AG10803 (cell line): ENCODE data around the gene COL23A1.
A peak's percentile ranks its signal among the peaks of the same experiment; 100 is the strongest.
"Not testable (repeated sequence)": the region's sequence is repeated elsewhere in the genome, so short reads cannot be mapped to it uniquely, and the experiment has no call there.

Source experiments
- DNase-seq: peaks from one replicate; pipeline ENCODE4 v3.0.0; 2010; ENCODE audit warnings: low read depth
- H3K4me3 ChIP-seq: 2 replicates; pipeline ENCODE4 v1.5.1; 2011; ENCODE audit warnings: mild to moderate bottlenecking, low read length, control low read depth
- CTCF ChIP-seq: conservative IDR thresholded peaks from 2 replicates; pipeline ENCODE4 v1.5.1; 2011; ENCODE audit warnings: mild to moderate bottlenecking, low read length, control low read depth, inconsistent platforms

Gene COL23A1

GRCh38 chr5:178495706-178496105, 94.5 kb downstream of the COL23A1 start:
- no peak for DNase-seq

GRCh38 chr5:178492278-178492677, 97.9 kb downstream of the COL23A1 start:
- H3K4me3 ChIP-seq, result no peak overlapping the region
- TF ChIP-seq CTCF, result no peak
- no peak for DNase-seq

More at GRCh38 chr5:178495706-178496105, 94.5 kb downstream of the COL23A1 start:
- TF ChIP-seq CTCF, result no peak
- H3K4me3 ChIP-seq, result no peak overlapping the region

GRCh38 chr5:178490935-178491652, 99.1 kb downstream of the COL23A1 start:
- DNase-seq, result no peak
- no peak for TF ChIP-seq CTCF
- H3K4me3 ChIP-seq, result no peak overlapping the region

GRCh38 chr5:178489271-178489976, 100.8 kb downstream of the COL23A1 start:
- no peak overlapping the region for H3K4me3 ChIP-seq
- TF ChIP-seq CTCF, result no peak
- peak; percentile 32 for DNase-seq

- no peak for TF ChIP-seq CTCF
- H3K4me3 ChIP-seq, result no peak overlapping the region
- DNase-seq, result no peak
These were observed 101.5 kb downstream of the COL23A1 start for GRCh38 chr5:178488696-178489095.

GRCh38 chr5:178487911-178488600, 102.1 kb downstream of the COL23A1 start:
- no peak for DNase-seq
- no peak overlapping the region for H3K4me3 ChIP-seq
- no peak for TF ChIP-seq CTCF

GRCh38 chr5:178486878-178487512, 103.2 kb downstream of the COL23A1 start:
- H3K4me3 ChIP-seq, DNase-seq: not testable (repeated sequence)
